ENCODE data around the gene RFX5.
A peak's percentile ranks its signal among the peaks of the same experiment; 100 is the strongest.
"Not testable (repeated sequence)": the region's sequence is repeated elsewhere in the genome, so short reads cannot be mapped to it uniquely, and the experiment has no call there.

The RFX5 gene

GRCh38 chr1:151346769-151347522 lies at the start of gene RFX5:
RFX5 (minus strand) TSS chr1:151347252; CDS start chr1:151346320, 932 bp downstream.
- peak within 1 kb of the TSS; percentile 94 for H3K27ac ChIP-seq
- DNase-seq: peak; percentile 100
- peak within 1 kb of the TSS; percentile 74 for H3K4me3 ChIP-seq (ENCODE audit: low read depth, low read length)
- H3K36me3 ChIP-seq: peaks cover 37% of the 10 kb centered on the region
- H3K9me3 ChIP-seq (ENCODE audit: severe bottlenecking): peaks cover 12% of the 10 kb centered on the region
- no peaks in the 10 kb centered on the region for H3K27me3 ChIP-seq (ENCODE audit: insufficient read depth, low read depth, severe bottlenecking)
- TF ChIP-seq CTCF (IDR thresholded peaks at IDR 0.05; ENCODE audit: low read depth, low read length): no peak

GRCh38 chr1:151396265-151396664 lies 49.2 kb upstream of the RFX5 start:
- H3K9me3 ChIP-seq (ENCODE audit: severe bottlenecking); H3K27ac ChIP-seq; H3K27me3 ChIP-seq (ENCODE audit: insufficient read depth, low read depth, severe bottlenecking); H3K4me3 ChIP-seq (ENCODE audit: low read depth, low read length); DNase-seq: not testable (repeated sequence)
- H3K36me3 ChIP-seq: peaks cover 19% of the 10 kb centered on the region

- DNase-seq: no peak
- Histone ChIP-seq H3K9me3 (ENCODE audit: severe bottlenecking) (peaks cover 7% of the 10 kb centered on the region), H3K36me3 (no peaks in the 10 kb centered on the region), H3K27me3 (ENCODE audit: insufficient read depth, low read depth, severe bottlenecking) (no peaks in the 10 kb centered on the region), H3K4me3 (ENCODE audit: low read depth, low read length) (no peak overlapping the region), H3K27ac (no peak overlapping the region)
- no peak for TF ChIP-seq CTCF (IDR thresholded peaks at IDR 0.05; ENCODE audit: low read depth, low read length)
Observed at GRCh38 chr1:151393583-151393982, 46.5 kb upstream of the RFX5 start.

GRCh38 chr1:151391079-151391563 lies 44.1 kb upstream of the RFX5 start:
- DNase-seq: no peak
- Histone ChIP-seq H3K4me3 (ENCODE audit: low read depth, low read length) (no peak overlapping the region), H3K27me3 (ENCODE audit: insufficient read depth, low read depth, severe bottlenecking) (no peaks in the 10 kb centered on the region), H3K36me3 (no peaks in the 10 kb centered on the region), H3K27ac (no peak overlapping the region), H3K9me3 (ENCODE audit: severe bottlenecking) (peaks cover 7% of the 10 kb centered on the region)
- TF ChIP-seq CTCF (IDR thresholded peaks at IDR 0.05; ENCODE audit: low read depth, low read length): no peak

- DNase-seq; H3K9me3 ChIP-seq (ENCODE audit: severe bottlenecking); H3K36me3 ChIP-seq; H3K27ac ChIP-seq; H3K4me3 ChIP-seq (ENCODE audit: low read depth, low read length); H3K27me3 ChIP-seq (ENCODE audit: insufficient read depth, low read depth, severe bottlenecking): not testable (repeated sequence)
Observed at GRCh38 chr1:151390221-151391078, 43.4 kb upstream of the RFX5 start.

- H3K4me3 ChIP-seq (ENCODE audit: low read depth, low read length): no peak overlapping the region
- H3K27ac ChIP-seq: no peak overlapping the region
- TF ChIP-seq CTCF (IDR thresholded peaks at IDR 0.05; ENCODE audit: low read depth, low read length): no peak
- no peaks in the 10 kb centered on the region for H3K36me3 ChIP-seq
- no peak for DNase-seq
- no peaks in the 10 kb centered on the region for H3K27me3 ChIP-seq (ENCODE audit: insufficient read depth, low read depth, severe bottlenecking)
- no peaks in the 10 kb centered on the region for H3K9me3 ChIP-seq (ENCODE audit: severe bottlenecking)
Observed at GRCh38 chr1:151386002-151386401, 39.0 kb upstream of the RFX5 start.

All from WERI-Rb-1 (cell line).